MM.1S (cell line): Measurements from ENCODE around the gene IPP.

ENCODE experiments used
- DNase-seq: peaks from one replicate; pipeline ENCODE4 v3.0.0-alpha.2; 2015
- H2AFZ ChIP-seq: fragments of 300-600 bp; sonication (generic); 2 replicates; pipeline ENCODE4 v1.6.0; 2016; ENCODE audit warnings: antibody characterized with exemption, low read length
- H3F3A ChIP-seq: fragments of 300-600 bp; sonication (generic); 2 replicates; pipeline ENCODE4 v1.6.1; 2016; ENCODE audit warnings: mild to moderate bottlenecking, antibody characterized with exemption, low read length, moderate library complexity, mixed read lengths; ENCODE audit not compliant: insufficient read depth
- H3K27ac ChIP-seq: fragments of 300-600 bp; sonication (generic); 2 replicates; pipeline ENCODE4 v1.5.1; 2016; ENCODE audit warnings: mild to moderate bottlenecking, low read length
- H3K27me3 ChIP-seq: fragments of 300-600 bp; sonication (generic); replicated peaks from 2 replicates; pipeline ENCODE4 v1.6.0; 2016; ENCODE audit warnings: low read length; ENCODE audit not compliant: insufficient read depth
- H3K36me3 ChIP-seq: fragments of 300-600 bp; sonication (generic); replicated peaks from 2 replicates; pipeline ENCODE4 v1.6.1; 2016; ENCODE audit warnings: mild to moderate bottlenecking, low read length, mixed read lengths; ENCODE audit not compliant: insufficient read depth
- H3K4me1 ChIP-seq: fragments of 300-600 bp; sonication (generic); 2 replicates; pipeline ENCODE4 v1.6.1; 2016; ENCODE audit warnings: low read length, mixed read lengths
- H3K4me2 ChIP-seq: fragments of 300-600 bp; sonication (generic); 2 replicates; pipeline ENCODE4 v1.6.0; 2016; ENCODE audit warnings: low read depth, low read length
- H3K4me3 ChIP-seq: fragments of 300-600 bp; sonication (generic); 2 replicates; pipeline ENCODE4 v1.5.1; 2016; ENCODE audit warnings: low read length, mixed read lengths
- H3K79me2 ChIP-seq: fragments of 300-600 bp; sonication (generic); 2 replicates; pipeline ENCODE4 v1.6.1; 2016; ENCODE audit warnings: mixed run types, low read length, mixed read lengths
- H3K9ac ChIP-seq: fragments of 300-600 bp; sonication (generic); 2 replicates; pipeline ENCODE4 v1.6.1; 2016; ENCODE audit warnings: low read length, mixed read lengths
- H3K9me2 ChIP-seq: fragments of 300-600 bp; sonication (generic); replicated peaks from 2 replicates; pipeline ENCODE4 v1.6.1; 2016; ENCODE audit warnings: mild to moderate bottlenecking, low read length, mixed read lengths; ENCODE audit not compliant: insufficient read depth
- H3K9me3 ChIP-seq: fragments of 300-600 bp; sonication (generic); replicated peaks from 2 replicates; pipeline ENCODE4 v1.6.1; 2016; ENCODE audit warnings: mild to moderate bottlenecking, low read length, mixed read lengths; ENCODE audit not compliant: insufficient read depth
- H4K20me1 ChIP-seq: fragments of 300-600 bp; sonication (generic); 2 replicates; pipeline ENCODE4 v1.6.1; 2016; ENCODE audit warnings: mild to moderate bottlenecking, low read length, moderate library complexity, mixed read lengths; ENCODE audit not compliant: insufficient read depth
- EZH2 ChIP-seq: fragments of 300-600 bp; sonication (generic); optimal IDR thresholded peaks from 2 replicates; pipeline ENCODE3; 2017; ENCODE audit warnings: low read depth, mild to moderate bottlenecking, antibody characterized with exemption, low read length, mixed read lengths
- EZH2phosphoT487 ChIP-seq: fragments of 300-600 bp; sonication (generic); IDR thresholded peaks from 2 replicates; pipeline ENCODE4 v1.6.1; 2018; ENCODE audit warnings: antibody characterized with exemption, low read length
- TF ChIP-seq, protein P1 (sequence below): fragments of 300-600 bp; sonication (generic); IDR thresholded peaks from 2 replicates; pipeline ENCODE4 v1.5.1; 2016; ENCODE audit warnings: antibody characterized with exemption, low read length, mixed read lengths

The IPP gene

GRCh38 chr1:45787905-45788304 is 37.5 kb upstream of the IPP start:
- no peak overlapping the region for H3K9ac ChIP-seq
- no peaks in the 10 kb centered on the region; the same call in 1 of the 2 replicates for H3K4me1 ChIP-seq
- H3K36me3 ChIP-seq, result no peaks in the 10 kb centered on the region
- H3K4me2 ChIP-seq, result no peak overlapping the region
- no peaks in the 10 kb centered on the region for H3K79me2 ChIP-seq
- H3K27me3 ChIP-seq, result no peaks in the 10 kb centered on the region
- no peaks in the 10 kb centered on the region for H4K20me1 ChIP-seq
- 0 out of 2 replicates have a peak, but pooled peaks cover 6% of the 10 kb centered on the region for H3F3A ChIP-seq
- H3K27ac ChIP-seq, result no peak overlapping the region
- TF ChIP-seq EZH2 (no peak), EZH2phosphoT487 (no peak)
- TF ChIP-seq, protein P1, sequence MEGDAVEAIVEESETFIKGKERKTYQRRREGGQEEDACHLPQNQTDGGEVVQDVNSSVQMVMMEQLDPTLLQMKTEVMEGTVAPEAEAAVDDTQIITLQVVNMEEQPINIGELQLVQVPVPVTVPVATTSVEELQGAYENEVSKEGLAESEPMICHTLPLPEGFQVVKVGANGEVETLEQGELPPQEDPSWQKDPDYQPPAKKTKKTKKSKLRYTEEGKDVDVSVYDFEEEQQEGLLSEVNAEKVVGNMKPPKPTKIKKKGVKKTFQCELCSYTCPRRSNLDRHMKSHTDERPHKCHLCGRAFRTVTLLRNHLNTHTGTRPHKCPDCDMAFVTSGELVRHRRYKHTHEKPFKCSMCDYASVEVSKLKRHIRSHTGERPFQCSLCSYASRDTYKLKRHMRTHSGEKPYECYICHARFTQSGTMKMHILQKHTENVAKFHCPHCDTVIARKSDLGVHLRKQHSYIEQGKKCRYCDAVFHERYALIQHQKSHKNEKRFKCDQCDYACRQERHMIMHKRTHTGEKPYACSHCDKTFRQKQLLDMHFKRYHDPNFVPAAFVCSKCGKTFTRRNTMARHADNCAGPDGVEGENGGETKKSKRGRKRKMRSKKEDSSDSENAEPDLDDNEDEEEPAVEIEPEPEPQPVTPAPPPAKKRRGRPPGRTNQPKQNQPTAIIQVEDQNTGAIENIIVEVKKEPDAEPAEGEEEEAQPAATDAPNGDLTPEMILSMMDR, result no peak
- H3K4me3 ChIP-seq, result no peak overlapping the region
- H3K9me2 ChIP-seq, result no peaks in the 10 kb centered on the region
- no peak overlapping the region for H2AFZ ChIP-seq
- no peak for DNase-seq
- H3K9me3 ChIP-seq, result no peaks in the 10 kb centered on the region

- peak; percentile 78 for DNase-seq
- Histone ChIP-seq H3K36me3 (no peaks in the 10 kb centered on the region), H3K27me3 (no peaks in the 10 kb centered on the region), H3K4me1 (no peaks in the 10 kb centered on the region; the same call in 1 of the 2 replicates), H2AFZ (peak overlapping the region; percentile 20; the same call in 1 of the 2 replicates), H3K4me3 (peak overlapping the region; percentile 7; the same call in 1 of the 2 replicates), H3K4me2 (peak overlapping the region; percentile 48; the same call in 1 of the 2 replicates), H3K79me2 (no peaks in the 10 kb centered on the region), H3K9ac (no peak overlapping the region), H3K9me2 (no peaks in the 10 kb centered on the region), H4K20me1 (no peaks in the 10 kb centered on the region), H3F3A (0 out of 2 replicates have a peak, but pooled peaks cover 6% of the 10 kb centered on the region), H3K27ac (peak overlapping the region; percentile 19; the same call in 1 of the 2 replicates), H3K9me3 (no peaks in the 10 kb centered on the region)
- TF ChIP-seq, protein P1, result no peak
- TF ChIP-seq EZH2phosphoT487 (no peak), EZH2 (no peak)
Measured at GRCh38 chr1:45785583-45785982, 35.1 kb upstream of the IPP start.

GRCh38 chr1:45775794-45776193 is 25.3 kb upstream of the IPP start:
- Histone ChIP-seq H3K27me3 (no peaks in the 10 kb centered on the region), H3K36me3 (no peaks in the 10 kb centered on the region), H3K9me3 (no peaks in the 10 kb centered on the region), H2AFZ (no peak overlapping the region), H3K4me3 (no peak overlapping the region), H4K20me1 (no peaks in the 10 kb centered on the region), H3K4me2 (no peak overlapping the region), H3K79me2 (no peaks in the 10 kb centered on the region), H3K4me1 (no peaks in the 10 kb centered on the region), H3K9ac (no peak overlapping the region), H3K27ac (no peak overlapping the region), H3K9me2 (no peaks in the 10 kb centered on the region), H3F3A (no peaks in the 10 kb centered on the region)
- DNase-seq, result no peak
- TF ChIP-seq EZH2phosphoT487, result no peak
- TF ChIP-seq, protein P1, result no peak
- no peak for TF ChIP-seq EZH2
